GM21723 (cell line): ENCODE data around the gene HOPX.
"Not testable (repeated sequence)": the region's sequence is repeated elsewhere in the genome, so short reads cannot be mapped to it uniquely, and the experiment has no call there.

Experiments
- ATAC-seq: cut with Tn5 transposase; IDR thresholded peaks from one replicate; pipeline ENCODE4 v1.9.1; 2021; ENCODE audit warnings: mild to moderate bottlenecking, moderate library complexity; ENCODE audit not compliant: unreplicated experiment

HOPX gene

GRCh38 chr4:56689201-56689969, 8.3 kb upstream of the HOPX start:
- no peak for ATAC-seq

GRCh38 chr4:56688094-56688647, 7.1 kb upstream of the HOPX start:
- no peak for ATAC-seq

- no peak for ATAC-seq
Measured at GRCh38 chr4:56686537-56687231, 5.6 kb upstream of the HOPX start.

- ATAC-seq: no peak
Measured at GRCh38 chr4:56684320-56685050, 3.4 kb upstream of the HOPX start.

GRCh38 chr4:56683455-56683854, 2.4 kb upstream of the HOPX start:
- ATAC-seq: no peak

GRCh38 chr4:56681853-56682525, 893 bp upstream of the HOPX start:
- no peak for ATAC-seq

- ATAC-seq: no peak
Measured at GRCh38 chr4:56680266-56680665, 830 bp downstream of the HOPX start.

GRCh38 chr4:56677711-56678110, 3.4 kb downstream of the HOPX start:
- no peak for ATAC-seq

GRCh38 chr4:56674984-56675383, 6.1 kb downstream of the HOPX start:
- no peak for ATAC-seq

- no peak for ATAC-seq
Measured at GRCh38 chr4:56671860-56672259, 9.2 kb downstream of the HOPX start.

GRCh38 chr4:56671373-56671772, 9.7 kb downstream of the HOPX start:
- no peak for ATAC-seq

GRCh38 chr4:56668267-56668666, 12.8 kb downstream of the HOPX start:
- no peak for ATAC-seq

- not testable (repeated sequence) for ATAC-seq
Measured at GRCh38 chr4:56667396-56667795, 13.7 kb downstream of the HOPX start.

GRCh38 chr4:56666279-56666678, 14.8 kb downstream of the HOPX start:
- no peak for ATAC-seq

GRCh38 chr4:56665781-56666180, 15.3 kb downstream of the HOPX start:
- no peak for ATAC-seq

- no peak for ATAC-seq
Measured at GRCh38 chr4:56662782-56663468, 18.2 kb downstream of the HOPX start.

- ATAC-seq: no peak
Measured at GRCh38 chr4:56659946-56660345, 21.1 kb downstream of the HOPX start.

GRCh38 chr4:56658528-56658927, 22.6 kb downstream of the HOPX start:
- ATAC-seq: no peak

- no peak for ATAC-seq
Measured at GRCh38 chr4:56657818-56658217, 23.3 kb downstream of the HOPX start.

- no peak for ATAC-seq
Measured at GRCh38 chr4:56657128-56657527, 24.0 kb downstream of the HOPX start.

GRCh38 chr4:56656346-56656643, 24.8 kb downstream of the HOPX start:
- ATAC-seq: peak; percentile 59
